Measurements from ENCODE around the gene ARAP2.

The ARAP2 gene

GRCh38 chr4:36241771-36242170, 2.5 kb downstream of the ARAP2 start:
- peak overlapping the region; percentile 87 for H3K4me2 ChIP-seq (ENCODE audit: low read length)
- H3K9ac ChIP-seq (ENCODE audit: low read length) = peak overlapping the region; percentile 87
- H3K79me2 ChIP-seq (ENCODE audit: insufficient read depth, low read length) = peaks cover 72% of the 10 kb centered on the region
- TF ChIP-seq CTCF (IDR thresholded peaks at IDR 0.05; ENCODE audit: low read length) = no peak
- no peak for TF ChIP-seq EZH2 (IDR thresholded peaks at IDR 0.05; ENCODE audit: borderline replicate concordance, low read length)
- no peak overlapping the region for H2AFZ ChIP-seq (ENCODE audit: low read length)
- no peaks in the 10 kb centered on the region for H3K9me2 ChIP-seq (ENCODE audit: low read depth, low read length)
- H3K9me3 ChIP-seq (ENCODE audit: low read length) = no peaks in the 10 kb centered on the region
- H3K36me3 ChIP-seq (ENCODE audit: insufficient read depth, low read length) = peaks cover 52% of the 10 kb centered on the region
- H3K4me1 ChIP-seq (ENCODE audit: insufficient read depth, low read length, severe bottlenecking) = peaks cover 47% of the 10 kb centered on the region
- H3K27ac ChIP-seq (ENCODE audit: low read depth, low read length, poor library complexity, severe bottlenecking) = peak overlapping the region; percentile 80
- H3F3A ChIP-seq (ENCODE audit: insufficient read depth, low read length) = peaks cover 5% of the 10 kb centered on the region; the same call in 1 of the 2 replicates
- no peaks in the 10 kb centered on the region for H3K27me3 ChIP-seq (ENCODE audit: insufficient read depth, low read length)
- H3K4me3 ChIP-seq (ENCODE audit: low read depth, low read length, poor library complexity, severe bottlenecking) = peak overlapping the region; percentile 74
- H4K20me1 ChIP-seq (ENCODE audit: insufficient read depth, low read length) = no peaks in the 10 kb centered on the region

- Histone ChIP-seq H3K79me2 (ENCODE audit: insufficient read depth, low read length) (peaks cover 96% of the 10 kb centered on the region), H4K20me1 (ENCODE audit: insufficient read depth, low read length) (no peaks in the 10 kb centered on the region), H2AFZ (ENCODE audit: low read length) (no peak overlapping the region), H3K9ac (ENCODE audit: low read length) (no peak overlapping the region), H3K27ac (ENCODE audit: low read depth, low read length, poor library complexity, severe bottlenecking) (no peak overlapping the region), H3K36me3 (ENCODE audit: insufficient read depth, low read length) (peaks cover 77% of the 10 kb centered on the region), H3F3A (ENCODE audit: insufficient read depth, low read length) (no peaks in the 10 kb centered on the region), H3K4me2 (ENCODE audit: low read length) (no peak overlapping the region), H3K9me3 (ENCODE audit: low read length) (no peaks in the 10 kb centered on the region), H3K9me2 (ENCODE audit: low read depth, low read length) (no peaks in the 10 kb centered on the region), H3K4me3 (ENCODE audit: low read depth, low read length, poor library complexity, severe bottlenecking) (no peak overlapping the region), H3K4me1 (ENCODE audit: insufficient read depth, low read length, severe bottlenecking) (peaks cover 29% of the 10 kb centered on the region), H3K27me3 (ENCODE audit: insufficient read depth, low read length) (no peaks in the 10 kb centered on the region)
- no peak for TF ChIP-seq EZH2 (IDR thresholded peaks at IDR 0.05; ENCODE audit: borderline replicate concordance, low read length)
- TF ChIP-seq CTCF (IDR thresholded peaks at IDR 0.05; ENCODE audit: low read length) = no peak
Observed at GRCh38 chr4:36237366-36238313, 6.7 kb downstream of the ARAP2 start.

- no peak overlapping the region for H3K4me2 ChIP-seq (ENCODE audit: low read length)
- no peaks in the 10 kb centered on the region for H3K9me3 ChIP-seq (ENCODE audit: low read length)
- peaks cover 14% of the 10 kb centered on the region for H3K4me1 ChIP-seq (ENCODE audit: insufficient read depth, low read length, severe bottlenecking)
- no peak overlapping the region for H3K9ac ChIP-seq (ENCODE audit: low read length)
- TF ChIP-seq CTCF (IDR thresholded peaks at IDR 0.05; ENCODE audit: low read length) (no peak), EZH2 (IDR thresholded peaks at IDR 0.05; ENCODE audit: borderline replicate concordance, low read length) (no peak)
- H3K4me3 ChIP-seq (ENCODE audit: low read depth, low read length, poor library complexity, severe bottlenecking) = no peak overlapping the region
- no peak overlapping the region for H3K27ac ChIP-seq (ENCODE audit: low read depth, low read length, poor library complexity, severe bottlenecking)
- no peaks in the 10 kb centered on the region for H3K27me3 ChIP-seq (ENCODE audit: insufficient read depth, low read length)
- H3K79me2 ChIP-seq (ENCODE audit: insufficient read depth, low read length) = peaks cover 95% of the 10 kb centered on the region
- H3F3A ChIP-seq (ENCODE audit: insufficient read depth, low read length) = no peaks in the 10 kb centered on the region
- H3K36me3 ChIP-seq (ENCODE audit: insufficient read depth, low read length) = peaks cover 70% of the 10 kb centered on the region
- H3K9me2 ChIP-seq (ENCODE audit: low read depth, low read length) = no peaks in the 10 kb centered on the region
- no peak overlapping the region for H2AFZ ChIP-seq (ENCODE audit: low read length)
- H4K20me1 ChIP-seq (ENCODE audit: insufficient read depth, low read length) = no peaks in the 10 kb centered on the region
Observed at GRCh38 chr4:36236159-36236558, 8.2 kb downstream of the ARAP2 start.
